Left hindlimb (tissue), 1 donor: ENCODE measurements around the gene CGNL1.
A peak's percentile ranks its signal among the peaks of the same experiment; 100 is the strongest.

Source experiments
- DNase-seq: peaks from one replicate; pipeline ENCODE4 v3.0.0-alpha.2; 2018

CGNL1 gene

DNA sequence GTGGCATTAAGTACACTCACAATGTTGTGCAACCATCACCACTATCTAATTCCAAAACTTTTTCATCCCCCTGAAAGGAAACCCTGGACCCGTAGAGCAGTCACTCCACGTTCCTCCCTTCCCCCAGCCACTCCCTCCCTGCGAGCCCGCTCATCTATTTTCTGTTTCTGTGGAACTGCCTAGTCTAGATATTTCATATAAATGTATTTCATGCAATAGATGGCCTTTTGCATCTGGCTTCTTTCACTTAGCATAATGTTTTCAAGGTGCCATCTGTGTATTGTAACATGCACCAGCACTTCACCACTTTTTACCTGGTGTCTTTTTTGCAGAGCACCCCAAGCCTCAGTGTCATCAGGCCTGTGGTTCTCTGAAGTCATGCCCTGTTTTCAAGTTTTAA, 10.7 kb downstream of the CGNL1 start:
- DNase-seq = no peak

DNA sequence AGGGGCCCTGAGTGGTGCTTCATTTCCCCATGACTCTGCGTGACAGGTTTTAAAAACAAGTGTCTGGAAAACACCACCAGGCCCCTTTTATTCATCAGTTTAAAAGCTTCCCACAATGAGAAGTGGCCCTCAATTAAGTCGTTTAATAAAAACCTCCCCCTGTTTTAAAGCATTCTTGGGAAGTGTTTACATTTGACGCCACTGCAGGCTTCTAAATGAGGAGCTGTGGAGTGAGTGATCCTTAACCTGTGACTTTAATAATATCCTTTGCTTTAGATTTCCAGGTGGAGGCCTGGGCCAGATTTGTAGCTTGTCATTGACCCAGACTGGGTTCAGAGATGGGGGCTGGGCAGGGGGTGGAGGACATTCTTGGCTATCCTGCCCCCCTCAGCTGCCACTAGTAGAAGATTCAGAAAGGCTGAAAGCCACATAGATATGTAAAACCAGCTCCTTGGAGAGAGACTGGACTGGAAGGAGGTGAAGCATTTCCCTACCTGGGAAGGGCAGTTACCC, 11.3 kb downstream of the CGNL1 start:
- DNase-seq = no peak

DNA sequence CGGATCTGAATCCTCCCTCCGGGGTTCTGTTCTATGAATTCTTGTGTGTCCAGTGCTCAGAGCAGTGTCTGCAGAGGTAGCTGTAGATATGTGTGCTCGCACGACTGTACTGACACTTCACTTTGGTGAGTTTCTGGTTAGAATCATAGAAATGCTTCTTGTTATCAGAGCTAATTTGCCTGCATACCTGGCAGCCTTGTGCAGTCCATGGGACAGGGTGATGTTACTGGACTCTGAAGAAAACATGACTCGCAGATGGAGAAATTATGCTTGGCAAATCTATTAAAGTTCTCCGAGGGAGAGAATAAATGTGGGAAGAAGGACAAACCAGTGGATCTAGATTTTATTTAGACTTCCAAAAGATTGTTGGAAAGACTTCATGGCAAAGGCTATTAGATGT, 12.2 kb downstream of the CGNL1 start:
- DNase-seq = no peak

DNA sequence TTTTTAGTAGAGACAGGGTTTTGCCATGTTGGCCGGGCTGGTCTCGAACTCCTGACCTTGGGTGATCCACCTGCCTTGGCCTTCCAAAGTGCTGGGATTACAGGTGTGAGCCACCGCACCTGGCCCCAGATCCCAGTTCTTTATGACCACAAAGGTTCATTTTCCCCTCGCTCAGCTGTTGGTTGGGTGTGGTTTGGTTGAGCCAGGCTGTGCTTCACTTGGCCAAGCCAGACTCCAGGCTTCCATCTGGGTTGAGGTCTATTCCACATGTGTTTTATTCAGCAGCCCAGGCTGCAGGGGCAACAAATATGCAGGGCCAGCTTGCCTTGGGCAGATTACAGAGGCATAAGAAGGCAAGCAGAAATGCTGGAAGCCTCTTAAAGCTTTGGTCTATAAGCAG, 13.7 kb downstream of the CGNL1 start:
- no peak for DNase-seq

DNA sequence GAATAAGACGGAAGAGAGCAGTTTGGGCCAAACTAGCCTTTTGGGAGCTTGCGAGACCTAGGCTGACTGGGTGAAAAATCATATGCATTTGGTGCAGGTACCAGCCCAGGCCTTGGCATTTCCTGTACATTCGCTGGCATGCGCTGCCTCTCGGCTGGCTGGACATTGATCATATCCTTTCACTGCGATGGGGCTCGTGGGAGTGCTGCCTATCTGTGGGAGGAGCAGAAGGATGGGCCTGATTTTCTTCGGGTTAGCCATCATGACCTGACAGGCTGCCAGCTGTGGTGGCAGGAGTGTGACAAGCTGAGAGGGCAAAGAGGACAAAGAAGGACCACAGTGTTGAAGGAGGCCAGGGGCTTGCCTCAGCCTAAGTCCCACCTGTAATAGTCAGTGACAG, 14.3 kb downstream of the CGNL1 start:
- DNase-seq = no peak

DNA sequence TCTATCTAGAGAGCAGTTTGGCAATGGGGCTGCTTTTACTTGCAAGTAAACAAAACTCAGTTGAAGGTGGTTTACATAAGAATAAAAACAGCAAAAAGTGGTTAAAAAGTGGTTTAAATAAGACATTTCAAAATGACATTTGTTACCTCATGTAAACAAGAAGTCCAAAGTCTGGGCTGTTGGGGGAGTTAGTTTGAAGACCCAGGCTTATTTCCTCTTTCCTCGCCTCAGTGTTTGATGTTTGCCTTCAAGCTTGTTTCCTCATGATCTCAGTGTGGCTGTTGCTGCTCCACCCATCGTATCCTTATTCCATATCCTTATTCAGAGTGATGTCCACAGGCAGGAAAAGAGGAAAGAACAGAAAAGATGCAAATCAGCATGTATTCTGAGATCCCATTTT, 15.2 kb downstream of the CGNL1 start:
- DNase-seq = no peak

DNA sequence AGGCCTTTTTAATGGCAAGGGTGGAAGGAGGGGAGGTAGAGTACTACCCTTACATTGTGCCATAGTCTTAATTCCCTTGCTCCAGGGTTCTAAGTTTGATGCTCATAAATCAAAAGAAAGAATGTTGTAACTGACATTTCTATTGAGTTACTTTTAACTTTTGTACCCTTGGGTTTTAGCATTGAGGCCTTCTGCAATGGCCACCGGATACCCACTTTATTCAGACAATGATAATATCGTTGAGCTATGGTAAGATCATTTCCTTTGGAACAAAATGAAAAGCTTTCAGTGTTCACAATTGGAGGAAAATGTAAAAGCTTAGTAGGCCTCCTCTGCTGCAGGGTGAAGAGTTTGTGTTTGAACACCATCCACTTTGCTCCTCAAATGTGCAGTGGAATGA, 16.8 kb downstream of the CGNL1 start:
- DNase-seq = no peak

DNA sequence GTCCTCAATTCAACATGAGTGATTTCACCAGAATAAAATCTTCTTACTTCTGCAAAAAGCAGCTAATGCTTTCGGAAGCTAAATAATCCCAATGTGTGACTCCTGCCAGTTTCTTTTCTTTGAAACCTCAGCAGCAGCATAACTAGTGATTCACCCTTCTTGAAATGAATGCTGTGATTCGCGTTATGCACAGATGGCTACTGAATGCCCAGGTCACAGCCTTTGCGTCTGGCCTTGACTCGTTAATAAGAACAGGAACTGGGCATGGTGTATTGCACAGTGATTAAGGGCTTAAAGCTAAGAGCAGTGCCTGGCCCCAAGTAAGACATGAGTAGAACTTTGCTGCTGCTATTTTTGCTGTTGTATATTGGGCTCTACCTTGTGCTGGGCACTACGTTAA, 19.0 kb downstream of the CGNL1 start:
- no peak for DNase-seq

DNA sequence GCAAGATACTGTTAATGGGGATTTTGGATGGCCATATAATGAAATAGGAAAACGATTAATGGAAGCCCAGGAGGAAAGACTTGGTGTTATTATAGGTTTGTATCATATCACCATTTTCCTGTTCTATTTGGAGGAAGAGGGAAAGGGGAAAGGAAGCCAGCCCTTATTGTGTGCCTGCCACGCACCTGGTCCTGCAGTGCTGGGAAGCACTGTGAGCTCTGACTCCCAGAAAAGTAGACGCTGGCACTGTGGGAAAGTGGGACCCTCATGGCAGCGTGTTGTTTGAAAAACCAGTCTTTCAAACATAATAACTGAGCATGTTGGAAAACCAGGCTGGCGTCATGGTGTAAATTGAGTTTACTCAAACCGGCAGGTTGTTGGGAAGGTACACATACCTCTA, 22.0 kb downstream of the CGNL1 start:
- no peak for DNase-seq

DNA sequence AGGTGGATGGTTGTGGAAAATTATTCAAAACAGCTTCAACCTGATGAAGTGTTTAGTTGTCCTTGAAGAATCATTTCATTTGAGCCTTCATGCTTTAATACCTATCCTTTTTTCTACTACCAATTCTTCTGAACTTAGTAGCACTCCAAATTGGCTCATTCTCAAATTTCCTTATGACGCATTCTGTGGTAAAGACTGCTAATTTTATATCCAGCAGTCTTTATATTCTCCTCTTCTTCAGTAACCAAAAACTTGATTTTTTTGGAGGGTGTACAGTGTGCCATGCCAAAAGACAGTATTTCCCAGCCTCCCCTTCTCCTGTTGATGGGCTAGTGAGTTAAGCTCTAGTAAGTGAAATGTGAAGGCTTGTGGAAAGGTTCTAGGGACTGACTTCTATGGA, 25.2 kb downstream of the CGNL1 start:
- no peak for DNase-seq

DNA sequence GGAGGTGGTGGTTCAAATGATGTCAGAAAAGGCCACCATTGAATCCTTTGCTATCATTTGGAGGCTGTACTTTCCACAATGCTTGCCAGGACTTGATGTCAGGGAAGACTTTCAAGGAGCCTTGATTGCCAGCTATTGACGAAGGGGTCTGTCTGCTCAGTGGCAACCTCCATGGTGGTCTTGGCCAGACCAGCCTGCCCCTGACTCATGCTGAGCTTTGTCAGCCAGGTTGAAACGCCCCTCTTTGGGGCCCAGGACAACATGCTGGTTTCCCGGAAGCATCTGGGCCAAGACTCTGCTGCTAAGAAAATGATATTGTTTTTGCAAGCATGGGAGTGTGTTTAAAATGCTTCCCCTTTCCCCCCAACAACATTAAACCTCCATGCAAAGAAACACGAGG, 26.7 kb downstream of the CGNL1 start:
- peak; percentile 75 for DNase-seq

DNA sequence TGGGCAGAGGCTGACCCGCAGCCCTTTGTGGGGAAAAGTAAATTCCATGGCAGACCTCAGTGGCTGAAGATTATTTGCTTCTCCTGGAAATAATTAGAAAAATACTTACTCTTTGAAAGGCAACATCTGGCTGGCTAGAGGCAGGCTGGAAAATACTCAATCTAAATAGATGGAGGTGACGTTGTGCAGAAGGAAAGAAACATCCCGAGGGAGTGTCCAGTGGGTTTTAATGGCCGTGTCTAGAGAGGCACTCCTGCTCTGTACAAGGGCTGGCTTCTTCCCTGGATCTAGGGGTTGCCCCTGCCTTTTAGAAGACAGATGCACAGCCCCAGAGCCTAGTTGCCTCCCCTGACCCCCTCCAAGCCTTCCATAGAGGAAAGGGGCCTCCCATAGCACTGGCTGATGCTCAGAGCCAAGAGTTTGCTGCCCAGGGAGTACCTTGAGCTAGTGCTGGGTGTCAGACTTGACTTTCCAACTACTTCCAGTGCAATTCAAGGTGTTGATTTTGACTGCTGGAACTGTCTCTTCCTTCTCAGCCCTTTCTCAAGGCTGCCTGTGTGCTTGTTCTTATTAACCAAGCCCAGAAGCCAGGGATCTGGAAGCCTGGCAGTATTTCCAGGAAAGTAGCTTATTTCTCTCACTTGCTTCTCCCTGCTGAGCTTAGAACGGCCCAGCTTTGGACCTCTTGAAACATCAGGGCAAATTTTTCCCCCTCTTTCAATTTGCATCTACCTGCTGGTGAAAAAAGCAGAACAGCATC, 27.4 kb downstream of the CGNL1 start:
- peak; percentile 48 for DNase-seq

DNA sequence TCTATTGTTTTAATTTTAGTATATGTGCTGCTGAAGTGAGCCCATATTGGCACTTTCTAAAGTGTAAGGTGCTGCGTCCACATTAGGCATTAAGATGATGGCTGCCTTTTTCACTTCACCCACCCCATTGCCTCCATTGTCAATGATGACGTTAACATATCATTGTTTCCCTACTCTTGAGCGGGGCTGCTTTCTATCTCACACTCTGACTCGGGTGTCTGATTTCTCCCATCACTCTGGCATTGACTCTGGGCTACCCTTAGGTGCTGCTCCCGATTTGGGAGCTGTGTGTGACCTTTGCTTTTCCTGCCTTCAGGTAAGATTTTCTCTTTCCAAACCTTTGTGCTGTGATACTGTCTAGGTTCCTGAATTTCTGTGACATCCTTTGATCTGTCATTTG, 28.8 kb downstream of the CGNL1 start:
- DNase-seq = no peak

DNA sequence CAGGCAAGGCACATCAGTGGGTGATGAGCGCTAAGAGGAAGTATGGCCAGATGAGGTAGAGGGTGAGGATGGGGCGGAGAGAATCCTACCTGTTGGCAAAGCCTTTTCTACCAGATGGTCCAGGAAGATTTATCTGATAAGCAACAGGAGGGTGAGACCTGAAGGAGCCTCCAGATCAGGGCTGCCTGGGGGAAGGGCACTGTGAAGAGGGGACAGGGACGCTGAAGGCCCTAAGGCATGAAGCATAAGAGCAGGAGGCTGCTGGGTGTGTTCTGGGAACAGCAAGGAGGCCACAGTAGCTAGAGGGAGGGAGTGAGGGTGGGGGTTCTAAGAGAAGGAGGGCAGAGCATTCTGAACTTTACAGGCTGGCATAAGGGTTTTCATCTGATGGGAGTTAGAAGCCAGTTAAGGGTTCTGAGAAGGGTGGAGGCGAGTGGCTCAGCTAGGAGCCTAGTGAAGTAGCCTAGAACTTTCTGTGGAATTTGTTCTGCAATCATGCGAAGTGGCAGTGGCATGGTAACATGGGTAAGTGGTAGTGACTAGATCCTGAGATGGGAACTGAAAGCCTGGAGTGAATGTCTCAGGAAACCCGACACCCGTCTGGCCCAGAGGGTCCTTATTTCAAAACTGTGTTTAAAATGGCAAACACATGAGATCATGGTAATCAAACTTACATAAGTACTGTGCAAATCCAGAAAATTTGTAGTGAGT, 29.9 kb downstream of the CGNL1 start:
- DNase-seq = peak; percentile 39

DNA sequence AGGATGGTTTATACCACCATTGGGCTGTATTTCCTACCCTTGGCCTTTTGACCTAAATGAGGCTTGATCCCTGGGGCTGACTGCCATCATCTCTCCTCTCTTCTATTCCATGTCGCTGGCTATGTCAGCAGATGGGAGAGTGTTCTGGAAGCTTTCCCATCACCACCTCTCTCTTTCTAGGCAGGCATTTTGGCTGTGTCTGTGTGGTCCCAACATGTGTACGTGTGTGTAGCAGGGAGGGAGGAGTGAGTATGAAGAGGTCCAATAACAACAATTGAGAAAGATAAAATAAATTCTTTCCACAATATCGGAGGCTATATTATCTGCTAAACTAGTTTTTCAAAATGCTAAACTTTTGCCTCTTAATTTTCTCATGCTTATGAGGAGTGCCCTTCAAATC, 34.1 kb downstream of the CGNL1 start:
- no peak for DNase-seq

DNA sequence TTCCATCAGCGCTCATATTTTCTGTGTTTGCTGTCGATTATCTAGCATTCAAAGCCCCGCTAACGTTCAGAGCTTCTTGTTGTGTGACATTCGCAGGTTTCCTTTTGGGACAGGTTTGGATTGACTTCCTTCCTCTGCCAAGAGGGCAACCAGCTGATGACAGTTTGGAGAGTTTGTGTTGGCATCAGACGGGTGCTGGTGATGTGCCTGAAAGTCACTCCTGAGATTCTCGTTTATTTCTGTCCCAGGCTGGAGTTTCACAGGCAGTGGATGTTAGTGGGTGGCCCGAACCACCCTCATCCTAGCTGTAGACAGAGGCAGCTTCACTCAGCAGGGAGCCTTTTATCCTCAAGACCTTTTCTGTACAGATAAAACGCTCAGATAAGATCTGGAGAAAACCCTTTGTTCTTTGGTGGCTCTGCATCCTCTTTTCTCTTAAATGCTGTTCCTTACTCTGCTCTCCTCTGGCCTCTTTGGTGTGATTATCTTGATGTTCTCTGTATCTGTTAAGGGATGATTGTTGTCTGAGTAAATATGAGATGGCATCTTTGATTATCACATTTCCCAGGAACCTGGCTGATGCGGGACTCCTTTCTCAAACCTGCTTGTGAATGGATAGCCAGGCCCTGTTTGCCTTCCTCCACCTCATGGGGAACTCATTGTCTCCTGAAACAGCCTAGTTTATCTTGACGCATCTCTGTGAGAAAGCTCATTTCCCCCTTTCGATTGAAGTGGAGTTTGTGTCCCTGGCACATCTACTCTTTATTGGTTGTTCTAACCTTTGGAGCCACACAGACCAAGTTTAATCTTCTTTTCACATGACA, 35.9 kb downstream of the CGNL1 start:
- no peak for DNase-seq

DNA sequence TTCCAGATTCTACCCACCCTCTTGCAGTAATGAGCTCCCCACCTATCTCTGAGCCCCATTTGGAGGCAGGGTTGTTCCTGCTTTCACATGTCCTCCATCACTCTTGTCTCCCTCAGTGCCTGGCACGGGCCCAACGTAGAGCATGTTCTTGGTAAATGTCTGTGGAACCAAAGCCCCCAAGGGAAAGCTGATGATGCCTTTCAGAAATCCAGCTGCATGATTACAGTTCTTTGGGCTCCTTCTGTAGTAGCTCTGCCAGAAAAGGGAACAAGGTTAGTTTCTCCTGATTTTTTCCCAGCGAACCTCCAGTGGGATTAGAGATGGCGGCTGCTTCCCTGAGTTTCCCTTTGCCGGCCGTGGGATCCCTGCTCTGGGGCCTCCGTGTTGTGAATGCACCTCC, 39.3 kb downstream of the CGNL1 start:
- peak; percentile 54 for DNase-seq

DNA sequence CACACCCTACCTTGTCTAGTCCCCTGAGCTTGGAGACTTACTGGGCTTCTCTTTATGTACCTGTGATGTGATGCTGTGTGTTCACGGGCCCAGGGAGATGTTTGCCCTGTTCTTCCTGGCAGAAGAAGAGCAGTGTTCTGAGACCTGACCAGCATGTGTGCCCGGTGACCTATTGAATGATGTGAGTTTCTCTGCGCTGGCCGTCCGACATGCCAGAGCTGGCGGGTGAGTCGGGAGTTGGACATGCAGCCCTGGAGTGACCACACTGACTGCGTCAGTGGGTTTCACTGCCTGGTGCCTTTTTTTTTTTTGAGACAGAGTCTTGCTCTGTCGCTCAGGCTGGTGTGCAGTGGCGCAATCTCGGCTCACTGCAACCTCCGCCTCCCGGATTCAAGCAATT, 42.3 kb downstream of the CGNL1 start:
- no peak for DNase-seq

DNA sequence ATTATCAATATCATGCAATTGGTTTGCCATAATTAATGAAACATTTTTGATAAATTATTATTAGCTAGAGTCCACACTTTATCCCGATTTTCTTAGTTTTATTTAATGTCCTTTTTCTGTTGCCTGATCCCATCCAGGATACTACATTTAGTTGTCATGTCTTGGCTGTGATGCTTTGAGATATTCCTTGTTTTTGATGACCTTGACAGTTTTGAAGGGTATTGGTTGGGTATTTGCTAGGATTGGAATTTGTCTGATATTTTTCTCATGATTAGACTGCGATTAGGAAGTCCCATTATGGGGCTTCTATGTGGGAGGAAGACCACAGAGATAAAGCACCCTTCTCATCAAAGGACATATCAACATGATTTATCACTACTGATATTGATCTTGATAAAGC, 43.0 kb downstream of the CGNL1 start:
- DNase-seq = no peak

DNA sequence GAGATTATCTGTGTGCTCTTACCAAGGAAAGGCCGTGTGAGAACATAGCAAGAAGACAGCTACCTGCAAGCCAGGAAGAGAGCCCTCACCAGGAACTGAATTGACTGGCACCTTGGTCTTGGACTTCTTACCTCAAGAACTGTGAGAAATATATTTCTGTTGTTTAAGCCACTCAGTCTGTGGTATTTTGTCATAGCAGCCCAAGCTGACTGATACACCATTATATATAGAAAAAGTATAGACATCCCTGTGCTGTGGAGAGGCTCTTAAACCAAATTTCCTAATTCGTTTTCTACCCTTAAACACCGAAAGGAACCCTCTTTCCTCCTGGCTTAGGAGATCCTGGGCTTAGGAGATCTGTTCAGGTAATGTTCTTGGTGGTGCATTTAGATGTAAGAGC, 44.8 kb downstream of the CGNL1 start:
- no peak for DNase-seq

DNA sequence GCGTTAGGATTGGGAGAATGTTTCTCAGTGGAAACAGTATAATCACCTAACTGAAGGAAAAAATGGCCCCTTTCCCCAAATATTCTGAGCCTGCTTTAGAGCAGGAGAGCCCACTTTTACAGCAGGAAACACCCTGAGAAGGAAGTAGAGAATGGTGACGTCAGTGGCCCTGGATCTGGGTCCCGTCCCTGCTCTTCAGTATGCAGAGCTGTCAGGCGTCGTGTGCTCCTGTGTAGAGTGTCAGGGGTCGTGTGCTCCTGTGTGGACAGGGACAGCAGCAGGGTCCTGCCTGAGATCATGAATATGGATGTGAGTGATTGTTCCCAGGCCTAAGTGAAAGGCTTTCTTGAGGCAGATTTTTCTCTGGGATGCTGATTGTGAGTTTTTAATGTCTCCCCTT, 45.2 kb downstream of the CGNL1 start:
- DNase-seq = no peak

DNA sequence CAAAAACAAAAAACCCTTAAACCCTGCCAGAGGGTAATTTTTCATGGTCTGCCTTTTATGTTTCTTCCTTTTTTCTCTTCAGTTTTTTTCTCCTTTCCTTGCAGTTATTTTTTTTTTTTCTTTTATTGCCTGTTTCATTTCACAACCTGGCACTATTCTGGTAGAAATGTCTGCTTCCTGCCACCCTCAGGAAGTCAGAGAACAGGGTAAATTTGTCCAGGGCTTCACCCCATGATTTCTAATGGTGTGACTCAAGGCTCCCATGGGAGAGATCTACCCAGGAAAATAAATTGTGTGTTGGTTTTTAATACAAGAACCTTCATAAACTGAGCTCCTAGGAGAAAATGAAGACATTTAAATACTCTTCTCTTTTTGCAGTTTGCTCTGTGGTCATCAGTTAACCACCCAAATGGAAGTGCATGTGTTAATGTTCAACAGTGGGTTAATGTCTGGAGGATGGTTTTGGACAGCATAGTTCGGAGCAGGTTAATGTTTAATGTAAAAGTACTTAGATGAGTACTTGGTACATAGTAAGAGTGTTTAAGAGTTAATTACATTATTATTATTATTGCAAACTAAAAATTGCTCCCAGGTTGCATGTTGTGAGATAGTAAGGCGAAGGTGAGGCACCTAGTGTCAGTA, 45.9 kb downstream of the CGNL1 start:
- DNase-seq = no peak

DNA sequence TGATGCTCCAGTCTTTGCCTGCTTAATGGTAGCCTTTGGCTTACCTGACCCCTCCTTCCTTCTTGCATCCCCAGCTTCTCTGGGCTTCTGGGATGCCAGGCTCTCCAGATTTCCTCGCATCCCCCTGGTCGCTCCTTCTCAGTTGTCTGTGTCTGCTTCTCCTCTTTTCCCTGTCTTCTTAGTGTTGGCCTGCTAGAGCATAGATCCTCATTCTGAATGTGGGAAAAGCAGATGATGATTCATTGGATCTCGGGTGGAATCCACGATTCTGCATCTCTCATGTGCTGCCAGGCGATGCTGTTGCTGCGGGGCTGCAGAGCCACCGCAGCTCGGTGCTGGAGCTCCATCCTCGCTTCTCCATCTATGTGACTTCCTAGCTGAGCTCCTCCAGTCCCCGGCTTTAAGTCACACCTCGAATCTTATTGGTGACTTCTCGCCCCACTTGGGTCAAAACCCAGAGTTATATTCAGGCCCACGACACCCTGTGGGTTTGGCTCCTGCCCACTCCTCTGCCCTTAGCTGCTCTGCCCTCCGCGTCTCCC, 47.4 kb downstream of the CGNL1 start:
- DNase-seq = no peak
